Activated CD4-positive, alpha-beta T cell treated with anti-CD3 and anti-CD28 coated beads for 4 hours (primary cell): ENCODE data around the gene GPR156.
"Not testable (repeated sequence)": the region's sequence is repeated elsewhere in the genome, so short reads cannot be mapped to it uniquely, and the experiment has no call there.

Experiments used
- DNase-seq, 2 donors: peaks; one replicate each; pipeline ENCODE4 v3.0.0-alpha.2; 2020

Gene GPR156

DNA sequence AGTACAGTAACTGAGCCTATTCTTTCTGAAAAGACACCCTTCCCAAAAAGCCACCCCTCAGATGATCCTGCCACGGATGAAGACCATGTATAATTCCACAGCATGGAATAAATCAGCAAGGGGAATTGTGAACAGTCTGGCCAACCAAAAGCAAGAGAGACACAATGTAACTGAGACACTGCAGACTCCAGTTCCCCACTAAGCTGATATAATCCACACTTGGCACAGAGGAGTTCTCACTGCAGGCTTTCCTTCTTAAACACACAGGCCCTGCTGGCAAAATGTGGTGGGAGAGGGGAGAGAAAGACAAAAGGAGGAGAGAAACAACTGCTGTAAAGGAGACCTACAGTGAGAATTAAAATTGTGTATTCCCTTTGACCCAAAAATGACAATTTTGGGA is 12.7 kb downstream of the GPR156 start:
- no peak for DNase-seq

DNA sequence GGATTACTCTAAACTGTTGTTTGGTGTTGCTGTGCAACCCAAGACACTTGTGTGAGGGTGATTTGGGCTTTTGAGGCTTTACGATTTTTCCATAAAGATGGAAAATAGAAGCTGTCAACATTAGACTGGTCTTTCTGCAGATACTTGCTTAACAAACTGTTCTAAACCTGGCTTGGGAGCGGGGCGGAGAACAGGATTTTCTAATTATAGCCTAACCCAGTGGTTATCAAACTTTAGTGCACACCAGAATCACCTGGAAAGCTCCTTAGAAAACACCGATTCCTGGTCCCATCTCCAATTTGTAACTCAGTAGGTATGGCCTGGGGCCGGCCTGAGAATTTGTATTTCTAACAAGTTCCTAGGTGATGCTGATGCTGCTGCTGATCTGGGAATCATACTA is 19.0 kb downstream of the GPR156 start:
- no peak for DNase-seq

DNA sequence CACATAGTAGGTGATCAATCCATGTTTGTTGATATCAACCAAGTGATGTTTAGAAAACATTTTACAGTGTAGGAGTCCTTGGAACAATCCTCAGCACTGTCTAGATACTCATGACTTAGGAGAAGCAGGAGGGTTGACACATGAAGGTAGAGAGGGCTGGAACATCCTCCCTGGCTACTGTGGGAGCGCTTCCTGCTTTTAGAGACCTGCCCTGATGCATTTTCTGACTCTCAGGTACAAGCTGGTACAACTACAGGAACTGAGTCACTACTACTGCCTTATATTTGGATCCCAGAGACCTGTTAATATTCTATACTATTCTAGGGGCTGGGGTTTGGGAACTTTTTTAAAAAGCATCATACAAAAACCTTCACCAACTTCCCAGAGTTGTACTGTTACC is 20.1 kb downstream of the GPR156 start:
- no peak for DNase-seq

DNA sequence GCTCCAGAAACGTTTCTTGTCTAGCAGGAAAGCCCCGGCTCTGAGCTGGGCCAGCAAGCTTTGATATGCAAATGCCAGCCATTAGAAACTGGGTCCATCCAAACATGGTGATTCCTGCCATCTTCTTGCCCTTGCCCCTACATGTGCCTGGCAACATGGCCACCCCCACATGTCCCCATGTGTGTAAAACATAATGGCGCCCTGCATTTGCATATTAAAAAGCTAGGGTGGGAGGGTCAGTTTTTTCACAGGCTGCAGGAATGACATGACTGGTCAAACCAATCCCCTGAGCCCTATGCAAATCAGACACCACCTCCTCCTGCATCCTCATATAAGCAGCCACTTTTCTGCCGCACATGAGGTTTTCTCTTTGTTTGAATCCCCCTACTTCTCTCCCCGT is 21.2 kb downstream of the GPR156 start:
- no peak for DNase-seq

DNA sequence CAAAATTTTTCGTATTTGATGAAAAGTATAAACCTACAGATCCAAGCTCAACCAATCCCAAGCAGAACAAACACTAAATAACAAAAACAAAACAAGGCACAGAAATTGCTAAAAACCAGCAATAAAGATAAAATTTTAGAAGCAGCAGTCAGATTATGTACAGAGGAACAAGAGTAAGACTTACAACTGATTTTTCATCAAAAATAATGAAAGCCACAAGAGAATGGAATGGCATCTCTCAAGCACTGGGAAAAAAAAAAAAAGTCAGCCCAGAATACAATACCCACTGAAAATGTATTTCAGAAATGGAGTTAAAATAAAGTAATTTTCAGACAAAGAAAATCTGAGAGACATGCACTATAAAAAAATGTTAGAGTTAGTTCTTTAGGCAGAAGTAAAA is 27.0 kb downstream of the GPR156 start:
- DNase-seq: no peak

DNA sequence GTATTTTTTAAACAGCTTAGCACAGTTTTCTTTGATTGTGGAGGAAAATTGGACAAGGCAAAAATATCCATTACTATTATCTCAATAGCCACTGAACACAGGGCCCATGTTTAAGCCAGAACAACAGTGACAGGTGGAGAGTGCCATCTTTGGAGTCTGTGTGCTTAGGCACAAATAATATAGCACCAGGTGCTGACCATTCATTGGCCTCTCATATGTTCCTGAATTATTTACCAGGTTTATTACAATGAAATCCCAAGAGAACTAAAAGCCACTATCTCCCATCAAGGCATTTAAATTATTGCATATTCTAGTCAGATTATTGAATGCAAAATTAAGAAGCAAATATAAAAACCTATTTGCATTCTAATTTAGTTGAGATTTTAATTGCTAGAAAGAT is 39.6 kb downstream of the GPR156 start:
- no peak for DNase-seq

DNA sequence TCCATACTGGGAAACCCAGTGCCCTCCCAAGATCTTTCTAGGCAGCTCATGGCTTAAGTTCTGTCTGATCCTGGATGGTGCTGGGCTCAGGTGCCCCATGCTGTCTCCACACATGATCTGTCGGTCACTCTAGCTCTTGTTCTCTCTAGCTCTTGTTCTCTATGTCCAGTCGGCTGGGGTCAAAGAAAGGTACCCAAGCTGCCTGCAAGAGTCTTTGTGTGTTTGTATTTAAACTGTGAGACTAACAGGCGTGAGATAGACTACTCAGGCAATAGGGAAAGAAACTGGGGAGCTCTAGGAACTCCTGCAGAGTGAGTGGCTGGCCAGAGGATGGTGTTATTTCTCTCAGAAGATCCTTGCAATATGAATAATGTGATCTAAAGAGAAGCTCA is 40.2 kb downstream of the GPR156 start:
- no peak for DNase-seq

DNA sequence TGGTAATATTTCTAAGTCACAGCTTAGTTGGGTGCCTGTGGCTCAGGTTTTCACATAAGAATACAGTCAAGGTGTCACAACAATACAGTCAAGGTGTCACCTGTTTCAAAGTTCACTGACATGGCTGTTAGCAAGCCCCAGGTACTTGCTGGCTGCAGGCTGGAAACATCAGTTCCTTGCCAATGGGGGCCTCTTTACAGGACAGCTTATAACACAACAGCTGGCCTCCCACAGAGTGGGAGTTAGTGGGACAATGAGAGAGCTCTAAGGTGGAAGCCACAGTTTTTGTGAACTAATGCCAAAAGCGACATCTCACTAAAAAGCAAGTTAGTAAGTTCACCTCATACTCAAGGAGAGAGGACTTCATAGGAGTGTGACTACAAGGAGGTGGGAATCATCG is 45.4 kb downstream of the GPR156 start:
- no peak for DNase-seq

DNA sequence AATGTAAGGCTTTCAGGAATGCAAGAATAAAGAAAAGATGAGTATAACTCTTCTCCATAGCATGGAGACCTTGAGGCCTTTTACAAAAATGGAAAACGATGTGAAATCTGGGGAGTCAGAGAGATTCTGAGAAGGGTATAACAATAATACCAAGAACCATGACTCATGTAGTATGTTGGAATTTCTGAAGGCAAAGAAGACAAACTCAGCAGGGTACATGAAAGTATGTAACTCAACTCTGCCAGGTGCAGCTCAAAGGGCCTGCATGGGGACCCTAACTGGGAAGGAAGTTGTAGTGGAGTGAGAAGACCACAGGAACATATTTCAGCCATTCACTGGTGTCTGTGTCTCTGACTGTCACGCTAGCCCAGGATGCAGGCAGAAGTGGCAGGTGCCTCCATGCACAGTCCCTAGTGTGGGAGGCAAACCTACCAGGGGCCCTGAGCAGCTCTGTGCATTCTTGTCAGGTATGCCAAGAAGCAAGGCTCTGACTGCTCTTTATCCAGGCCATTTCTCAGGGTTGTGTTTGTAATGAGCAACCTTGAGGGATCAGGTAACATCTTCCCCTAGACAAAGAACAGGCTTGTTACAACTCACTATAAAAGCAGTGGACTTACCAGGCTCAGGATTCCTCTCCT is 57.2 kb downstream of the GPR156 start:
- DNase-seq: no peak

DNA sequence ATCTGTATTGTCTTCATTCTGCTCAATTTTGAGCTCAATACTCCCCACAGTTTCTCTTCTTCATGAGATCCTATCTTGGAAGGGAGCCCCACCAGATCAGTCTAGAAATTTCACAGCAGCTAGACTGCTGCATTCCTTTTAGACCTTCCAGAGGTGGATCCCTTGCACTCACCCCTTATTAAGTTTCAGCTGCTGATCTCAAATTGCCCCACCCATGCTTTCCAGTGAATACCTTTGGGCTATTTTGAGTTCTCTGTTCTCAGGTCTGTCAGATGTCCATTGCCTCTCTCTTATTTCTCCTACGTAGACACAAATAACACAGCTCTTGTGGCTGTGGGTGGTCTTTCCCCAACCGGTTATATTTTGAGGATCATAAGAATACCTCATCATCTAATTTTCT is 60.8 kb downstream of the GPR156 start:
- DNase-seq: no peak

DNA sequence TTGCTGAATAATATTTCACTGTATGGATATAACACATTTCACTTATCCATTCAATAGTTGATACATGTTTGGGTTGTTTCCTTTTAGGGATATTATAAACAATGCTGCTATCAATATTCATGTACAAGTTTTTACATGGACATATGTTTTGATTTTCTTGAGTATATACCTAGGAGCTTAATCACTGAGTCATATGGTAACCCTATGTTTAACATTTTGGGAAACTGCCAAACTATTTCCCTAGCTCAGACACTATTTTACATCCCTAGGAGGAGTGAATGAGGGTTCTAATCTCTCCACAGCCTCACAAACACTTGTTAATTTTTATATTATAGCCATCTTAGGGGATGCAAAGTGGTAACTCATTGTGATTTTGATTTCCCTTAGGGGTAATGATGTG is 66.0 kb downstream of the GPR156 start:
- DNase-seq: no peak

DNA sequence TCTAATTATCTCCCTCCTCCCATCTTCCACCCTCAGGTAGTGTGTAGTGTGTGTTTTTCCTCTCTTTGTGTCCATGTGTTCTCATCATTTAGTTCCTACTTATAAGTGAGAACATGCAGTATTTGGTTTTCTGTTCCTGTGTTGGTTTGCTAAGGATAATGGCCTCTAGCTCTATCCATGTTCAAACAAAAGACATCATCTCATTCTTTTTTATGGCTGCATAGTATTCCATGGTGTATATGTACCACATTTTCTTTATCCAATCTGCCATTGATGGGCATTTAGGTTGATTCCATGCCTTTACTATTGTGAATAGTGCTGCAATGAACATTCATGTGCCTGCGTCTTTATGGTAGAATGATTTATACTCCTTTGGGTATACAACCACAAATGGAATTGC is 68.4 kb downstream of the GPR156 start:
- not testable (repeated sequence) for DNase-seq

DNA sequence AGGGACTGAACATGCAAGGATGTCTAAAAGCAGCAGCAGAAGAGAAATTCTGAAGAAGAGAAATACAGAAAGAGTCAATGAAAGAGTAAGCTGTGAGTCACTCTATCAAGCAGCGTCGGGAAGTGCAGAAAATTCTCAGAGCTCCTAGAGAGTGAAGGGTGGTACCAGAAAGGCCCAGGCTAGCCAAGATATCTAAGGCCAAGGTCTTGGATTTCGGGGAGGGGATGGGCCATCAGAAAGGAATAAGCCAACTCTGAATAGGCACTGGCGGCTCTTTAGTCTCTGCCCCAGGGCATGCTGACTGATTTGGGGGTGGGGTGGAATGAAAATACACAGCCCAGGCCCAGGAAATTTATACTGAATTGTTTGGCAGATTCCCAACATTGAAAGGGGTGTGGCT is 70.8 kb downstream of the GPR156 start:
- no peak for DNase-seq

DNA sequence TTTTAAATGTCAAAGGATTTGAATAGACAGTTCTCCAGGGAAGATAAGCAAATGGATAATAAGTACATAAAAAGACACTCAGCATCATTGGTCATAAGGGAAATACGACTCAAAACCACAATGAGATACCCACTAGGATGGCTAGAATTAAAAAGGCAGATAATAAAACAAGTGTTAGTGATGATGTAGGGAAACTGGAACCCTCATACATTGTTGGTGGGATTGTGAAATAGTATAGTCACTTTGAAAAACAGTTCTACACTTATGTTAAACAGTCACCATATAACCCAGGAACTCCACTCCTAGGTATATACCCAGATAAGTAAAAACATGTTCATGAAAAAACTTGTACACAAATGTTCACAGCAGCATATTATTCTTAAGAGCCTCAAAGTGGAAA is 72.5 kb downstream of the GPR156 start:
- DNase-seq: no peak

DNA sequence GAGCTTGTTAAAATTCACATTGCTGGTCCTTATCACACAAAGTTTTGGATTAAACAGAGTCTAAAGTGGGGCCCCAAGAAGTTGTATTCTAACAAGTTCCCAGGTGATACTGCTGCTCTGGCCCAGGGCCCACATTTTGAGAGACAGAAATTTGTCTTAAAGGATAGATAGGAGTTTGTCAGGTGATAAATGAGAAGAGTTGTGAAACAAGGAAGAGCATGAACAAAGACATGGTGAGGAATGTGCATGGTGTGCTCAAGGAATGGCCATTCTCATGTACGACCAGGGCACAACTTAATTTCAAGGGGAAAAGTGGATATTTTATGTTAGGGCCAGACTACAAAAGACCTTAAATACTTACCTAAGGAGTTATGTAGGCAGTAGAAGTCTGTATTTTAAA is 75.6 kb downstream of the GPR156 start:
- DNase-seq: no peak

DNA sequence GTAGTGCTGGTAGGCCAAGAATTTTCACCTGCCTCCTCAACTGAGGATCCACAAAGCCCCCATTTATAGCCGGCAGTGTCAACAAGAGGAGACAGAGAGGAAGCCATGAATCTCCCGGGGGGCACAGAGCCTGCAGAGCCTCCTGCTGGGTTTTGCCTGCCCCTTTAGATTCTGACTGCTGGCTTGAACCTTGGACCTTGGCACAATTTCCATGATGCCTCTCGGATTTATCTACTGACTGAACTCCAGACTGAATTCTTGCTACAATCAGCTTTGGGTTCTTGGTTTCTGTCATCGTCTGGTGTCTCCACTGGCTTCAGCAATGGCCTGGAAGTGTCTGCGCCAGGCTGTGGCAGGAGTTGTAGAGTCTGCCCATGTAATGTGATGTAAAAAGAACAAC is 80.7 kb downstream of the GPR156 start:
- DNase-seq: no peak

DNA sequence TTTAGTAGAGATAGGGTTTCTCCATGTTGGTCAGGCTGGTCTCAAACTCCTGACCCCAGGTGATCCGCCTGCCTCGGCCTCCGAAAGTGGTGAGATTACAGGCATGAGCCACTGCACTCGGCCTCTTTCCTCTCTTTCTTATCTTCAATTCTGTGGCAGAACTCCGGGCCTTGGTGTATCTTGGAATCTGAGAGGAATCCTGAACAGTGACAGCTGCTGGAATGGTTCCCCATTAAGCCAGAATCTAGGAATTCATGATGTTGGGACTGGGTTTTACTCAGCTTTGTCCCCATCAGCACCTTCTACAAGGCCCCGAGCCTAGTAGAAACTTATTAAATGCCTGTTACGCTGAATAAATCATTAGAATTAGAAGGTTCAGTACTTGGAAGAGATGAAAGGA is 81.4 kb downstream of the GPR156 start:
- DNase-seq: no peak

DNA sequence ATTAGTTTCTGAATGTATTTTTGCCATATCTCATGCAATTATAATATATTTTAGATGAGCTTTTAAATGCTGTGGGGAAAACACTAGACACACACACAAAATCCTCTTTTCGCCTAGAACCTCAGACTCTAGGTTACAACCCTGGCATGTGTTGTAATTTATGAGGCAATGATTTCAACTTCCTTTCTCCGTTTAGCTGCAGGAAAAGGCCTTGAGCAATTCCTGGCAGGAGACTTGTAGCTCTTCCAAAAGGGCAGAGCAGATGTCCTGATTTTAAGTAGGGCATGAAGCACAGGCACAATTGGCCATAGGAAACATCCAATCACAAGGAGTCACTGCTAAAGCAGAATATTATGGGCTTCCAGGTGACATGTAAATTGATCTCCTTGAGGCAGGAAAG is 82.0 kb downstream of the GPR156 start:
- no peak for DNase-seq

DNA sequence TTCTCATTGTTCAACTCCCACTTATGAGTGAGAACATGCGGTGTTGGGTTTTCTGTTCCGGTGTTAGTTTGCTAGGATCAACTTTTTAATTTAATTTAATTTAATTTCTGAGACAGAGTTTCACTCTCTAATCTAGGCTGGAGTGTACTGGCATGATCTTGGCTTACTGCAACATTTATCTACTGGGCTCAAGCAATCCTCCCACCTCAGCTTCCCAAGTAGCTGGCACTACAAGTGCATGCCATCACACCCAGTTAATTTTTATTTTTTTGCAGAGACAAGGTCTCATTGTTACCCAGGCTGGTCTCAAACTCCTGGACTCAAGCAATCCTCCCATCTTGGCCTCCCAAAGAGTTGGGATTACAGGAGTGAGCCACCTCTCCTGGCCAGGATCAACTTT is 82.7 kb downstream of the GPR156 start:
- no peak for DNase-seq

DNA sequence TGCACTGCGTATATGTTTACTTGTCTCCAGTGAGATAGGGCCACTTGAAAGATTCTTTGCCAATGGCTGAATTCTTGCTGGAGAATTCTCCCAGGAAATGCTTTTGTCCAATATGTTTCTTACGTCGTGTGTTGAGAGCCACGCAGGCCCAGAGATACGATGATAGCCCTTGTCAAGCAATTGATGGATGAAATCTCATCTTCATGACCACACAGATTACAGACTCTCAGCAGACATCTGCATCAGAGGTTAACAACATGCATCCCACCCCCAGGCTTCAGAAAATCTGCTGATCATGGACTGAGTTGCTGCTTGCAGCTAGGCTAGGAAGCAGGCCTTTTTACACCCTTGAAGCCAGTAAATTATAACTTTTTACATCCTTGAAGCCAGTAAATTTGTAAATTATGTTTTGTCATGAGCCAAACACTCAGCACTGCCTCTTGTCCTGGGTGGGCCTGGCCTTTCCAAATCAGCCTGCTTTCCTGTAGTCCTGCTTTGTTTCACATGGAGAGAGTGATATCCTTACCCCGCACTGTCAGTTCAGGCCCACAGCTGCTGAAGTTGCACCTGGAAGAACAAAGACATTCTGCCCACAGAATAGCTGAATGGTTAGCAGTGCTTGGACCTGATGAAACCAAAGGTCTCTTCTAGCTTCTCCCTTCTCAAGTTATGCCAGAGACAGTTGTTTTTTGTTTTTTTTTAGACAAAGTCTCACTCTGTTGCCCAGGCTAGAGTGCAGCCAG is 84.4 kb downstream of the GPR156 start:
- DNase-seq: no peak

DNA sequence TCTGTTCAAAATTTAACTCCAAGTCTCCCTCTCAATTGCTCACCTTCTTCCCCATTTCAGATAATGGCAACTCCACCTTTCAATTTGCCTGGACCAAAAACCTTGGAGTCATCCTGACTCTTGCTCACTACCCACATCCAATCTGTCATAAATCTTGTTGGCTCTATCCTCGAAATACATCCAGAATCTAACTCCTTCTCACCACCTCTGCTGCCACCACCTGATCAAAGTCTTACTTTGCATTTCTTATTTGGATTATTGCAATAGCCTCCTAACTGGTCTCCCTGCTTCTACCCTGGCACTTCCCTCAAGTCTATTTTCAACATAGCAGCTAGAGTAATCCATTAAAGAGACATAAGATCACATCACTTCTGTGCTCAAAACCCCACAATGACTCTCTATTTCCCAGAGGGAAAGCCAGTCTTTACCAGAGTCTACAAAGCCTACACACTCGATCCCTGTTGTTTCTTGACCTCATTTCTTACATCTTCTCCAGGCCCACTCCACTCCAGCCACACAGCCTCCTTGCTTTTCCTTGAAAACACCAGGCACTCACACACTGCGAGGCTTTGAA is 86.6 kb downstream of the GPR156 start:
- no peak for DNase-seq

DNA sequence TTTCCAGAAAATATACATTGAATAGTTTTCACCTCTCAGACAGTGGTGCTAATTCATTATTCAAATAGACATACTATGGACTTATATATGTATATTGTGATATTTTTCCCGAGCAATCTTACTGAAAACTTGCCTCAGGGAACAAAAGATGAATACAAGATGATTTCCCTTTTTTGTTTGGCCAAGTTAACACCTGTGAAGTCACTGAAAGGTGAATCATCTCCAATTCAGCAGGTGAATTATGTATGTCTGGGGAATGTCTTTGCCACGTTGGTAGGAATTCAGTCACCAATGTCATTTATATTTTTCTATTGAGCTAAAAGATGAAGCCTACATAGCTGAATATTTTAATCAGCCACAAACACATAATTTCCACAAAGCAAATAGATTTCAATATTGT is 88.2 kb downstream of the GPR156 start:
- no peak for DNase-seq

DNA sequence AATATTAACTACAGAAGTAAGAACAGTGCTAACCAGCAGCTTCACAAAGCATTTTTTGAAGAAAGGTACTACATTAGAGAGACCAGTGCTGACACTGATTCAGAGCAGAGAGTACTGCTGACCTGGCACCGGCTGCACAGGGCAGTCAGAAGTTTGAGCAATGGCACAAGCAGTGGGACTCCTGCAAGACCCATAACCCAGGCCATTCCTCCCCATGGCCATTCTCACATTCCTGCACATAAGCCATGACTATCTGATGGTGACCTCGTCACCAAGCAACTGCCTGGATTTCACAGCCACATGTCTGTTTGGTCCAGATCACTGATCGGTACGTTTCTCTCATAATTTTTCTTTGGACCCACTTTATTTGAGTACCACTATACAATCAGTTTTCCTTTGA is 88.7 kb downstream of the GPR156 start:
- no peak for DNase-seq

DNA sequence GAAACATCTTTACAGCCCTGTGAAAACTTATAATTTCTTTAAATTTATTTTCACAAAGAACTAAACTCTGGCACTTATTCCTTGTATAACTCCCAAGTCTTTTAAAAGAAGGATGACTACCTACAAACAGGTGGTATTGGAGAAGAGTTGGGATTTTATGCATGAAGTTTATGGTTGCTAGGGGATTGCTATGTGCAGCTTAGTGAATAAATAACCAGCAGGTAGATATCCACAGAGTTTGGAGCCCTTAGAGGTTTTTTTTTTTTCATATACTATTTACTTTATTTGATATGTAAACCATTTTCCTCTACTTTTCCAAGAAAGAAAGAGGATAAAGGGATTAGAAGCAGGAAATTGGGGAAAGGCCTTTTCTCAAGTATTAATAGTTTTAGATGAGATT is 91.5 kb downstream of the GPR156 start:
- no peak for DNase-seq

DNA sequence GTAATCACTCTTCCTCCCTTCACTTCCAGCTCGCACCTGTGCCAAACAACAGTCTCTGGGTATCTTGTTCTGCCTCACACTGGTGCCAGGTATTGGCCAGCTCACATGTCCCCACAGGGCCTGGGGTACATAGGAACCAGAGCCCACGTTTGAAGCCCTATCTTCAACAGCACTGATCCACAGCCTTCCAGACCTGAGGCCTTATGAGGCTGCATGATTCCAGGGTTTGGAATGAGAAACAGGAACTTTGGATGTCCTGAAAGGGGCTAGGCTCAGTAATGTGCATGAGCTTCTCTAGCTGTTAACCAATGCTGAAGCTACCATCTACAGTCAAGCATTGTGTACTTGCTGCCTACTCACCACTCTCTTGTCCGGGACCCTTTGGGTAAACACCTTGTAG is 92.4 kb downstream of the GPR156 start:
- no peak for DNase-seq
